NCI-H82 treated with DMSO at 0.1 percent for 48 hours (cell line): ENCODE data around the gene CPN2.

ENCODE experiments used
- DNase-seq: peaks from one replicate; lab custom pipeline; 2025; ENCODE audit not compliant: unreplicated experiment; lab: John Stamatoyannopoulos, UW

Gene CPN2

DNA sequence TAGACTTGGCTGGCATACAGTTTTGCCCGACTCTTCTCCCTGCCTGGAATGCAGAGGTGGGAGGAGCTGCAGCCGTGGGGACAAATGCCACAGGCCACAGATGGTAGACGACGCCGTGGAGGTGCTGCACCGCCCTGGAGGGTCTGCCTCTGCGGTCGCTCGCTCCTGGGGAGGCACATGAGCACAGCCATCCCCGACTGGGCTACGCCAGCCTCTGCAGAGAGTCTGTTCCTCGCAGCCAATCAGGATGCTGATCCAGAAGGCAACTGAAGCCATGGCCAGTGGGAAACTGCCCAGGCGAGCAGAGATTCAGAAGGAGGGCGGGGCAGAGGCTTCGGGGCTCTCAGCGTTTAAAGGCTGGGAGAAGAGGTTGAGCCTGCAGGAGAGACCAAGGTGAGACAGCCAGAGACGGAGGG, 30.3 kb upstream of the CPN2 start:
- DNase-seq = no peak

- DNase-seq = no peak
Observed at GRCh38 chr3:194380326-194380725, 29.2 kb upstream of the CPN2 start.

DNA sequence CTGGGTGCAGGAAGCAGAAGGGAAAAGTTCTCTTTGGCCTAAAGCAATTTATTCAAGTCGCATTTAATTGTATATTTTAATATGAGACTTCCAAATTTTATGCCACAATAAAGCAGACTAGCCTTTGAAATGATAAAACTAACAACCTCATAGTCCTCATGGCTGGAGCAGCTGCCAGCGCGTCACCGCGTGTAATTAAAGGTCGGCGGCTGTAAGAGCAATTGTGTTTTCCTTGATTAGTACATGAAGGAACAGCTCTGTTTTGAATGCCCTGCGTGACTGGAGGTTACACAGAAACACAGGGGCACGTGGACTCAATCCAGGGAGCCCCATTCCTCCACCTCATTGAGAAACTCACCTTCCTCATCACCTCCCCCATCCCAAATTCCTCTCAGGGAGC, 28.5 kb upstream of the CPN2 start:
- no peak for DNase-seq

GRCh38 chr3:194379231-194379630, 28.1 kb upstream of the CPN2 start:
- DNase-seq = no peak

GRCh38 chr3:194377708-194378107, 26.6 kb upstream of the CPN2 start:
- DNase-seq = no peak

DNA sequence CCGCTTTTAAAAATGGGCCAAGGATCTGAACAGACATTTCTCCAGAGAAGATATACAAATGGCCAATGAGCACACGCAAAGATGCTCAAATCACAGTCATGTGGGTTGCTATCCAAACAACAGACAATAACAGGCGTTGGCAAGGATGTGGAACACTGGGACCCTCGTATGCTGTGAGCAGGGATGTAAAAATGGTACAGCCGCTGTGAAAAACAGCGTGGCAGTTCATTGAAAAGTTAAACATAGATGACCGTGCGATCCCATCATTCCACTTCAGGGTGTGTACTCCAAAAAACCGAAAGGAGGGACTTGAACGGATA, 25.1 kb upstream of the CPN2 start:
- DNase-seq = no peak

DNA sequence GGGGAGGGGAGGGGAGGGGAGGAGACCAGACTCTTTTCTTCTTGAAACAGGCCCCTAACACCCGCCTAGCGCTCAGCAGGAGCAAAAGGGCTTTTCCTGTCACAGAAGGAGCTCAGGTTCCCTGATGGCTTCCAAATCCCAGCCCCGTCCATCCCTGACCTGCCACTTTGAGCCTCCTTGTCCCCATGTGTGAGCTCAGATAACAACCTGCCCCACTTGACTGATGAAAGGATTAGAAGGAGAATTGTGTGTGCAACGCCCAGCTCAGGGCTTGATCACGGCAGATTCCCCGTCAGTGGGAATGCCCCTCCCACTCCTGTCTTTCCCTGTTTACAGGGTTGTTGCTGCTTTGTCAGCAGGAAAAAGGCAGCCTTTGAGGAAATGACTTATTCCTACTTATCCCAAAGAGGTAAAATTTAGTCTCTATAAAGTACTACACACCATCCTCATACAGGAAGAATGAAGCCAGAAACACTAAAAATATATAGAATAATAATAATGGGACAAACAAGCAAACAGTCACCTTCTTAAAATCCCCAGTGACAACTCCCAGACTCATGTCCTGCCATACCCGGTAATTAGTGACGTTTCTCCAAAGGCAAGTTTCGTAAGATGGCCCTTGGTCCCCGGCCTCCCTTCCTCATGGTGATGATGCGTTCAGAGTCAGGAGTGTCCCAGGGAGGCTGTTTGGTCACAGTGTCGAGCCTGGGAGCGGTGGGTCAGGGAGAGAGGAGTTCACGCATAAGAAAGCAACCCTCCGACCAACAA, 24.5 kb upstream of the CPN2 start:
- DNase-seq = peak; percentile 85

DNA sequence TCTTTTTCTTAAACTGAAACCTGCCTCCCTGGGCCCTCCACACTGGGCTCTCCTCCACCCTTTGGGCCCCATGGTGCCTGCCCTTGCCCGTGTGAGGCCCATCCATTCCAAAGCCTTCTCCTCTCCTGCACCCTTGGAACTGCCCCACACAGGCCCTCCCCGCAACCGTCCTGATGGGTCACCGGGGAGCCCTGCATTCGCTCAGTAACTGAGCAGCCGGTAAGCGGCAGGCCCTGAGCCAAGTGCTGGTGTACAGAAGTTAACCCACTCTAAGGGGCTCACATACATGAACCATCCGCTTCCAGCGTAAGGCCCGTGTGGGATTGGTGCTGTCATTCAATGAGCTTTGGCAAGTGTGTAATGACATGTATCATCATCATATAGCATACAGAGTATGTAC, 23.8 kb upstream of the CPN2 start:
- no peak for DNase-seq

DNA sequence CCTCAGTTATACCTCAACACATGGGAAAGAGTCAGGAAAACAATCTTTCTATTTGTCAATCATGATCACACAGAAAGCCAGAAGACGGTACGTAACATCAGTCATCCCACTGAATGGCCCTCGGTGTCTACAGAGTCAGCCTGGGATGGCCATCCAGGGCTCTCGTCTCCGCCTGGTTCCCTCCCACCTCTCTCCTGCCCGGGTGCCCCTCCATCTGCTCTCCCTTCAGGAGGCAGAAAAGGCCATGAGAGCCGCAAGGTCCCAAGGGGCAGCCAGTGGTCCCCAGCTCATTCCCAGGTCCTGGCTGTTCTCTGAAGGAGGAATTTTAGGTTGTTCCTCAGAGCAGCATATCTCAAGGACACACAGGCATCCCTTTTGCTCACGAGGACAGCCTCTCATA, 22.8 kb upstream of the CPN2 start:
- no peak for DNase-seq

DNA sequence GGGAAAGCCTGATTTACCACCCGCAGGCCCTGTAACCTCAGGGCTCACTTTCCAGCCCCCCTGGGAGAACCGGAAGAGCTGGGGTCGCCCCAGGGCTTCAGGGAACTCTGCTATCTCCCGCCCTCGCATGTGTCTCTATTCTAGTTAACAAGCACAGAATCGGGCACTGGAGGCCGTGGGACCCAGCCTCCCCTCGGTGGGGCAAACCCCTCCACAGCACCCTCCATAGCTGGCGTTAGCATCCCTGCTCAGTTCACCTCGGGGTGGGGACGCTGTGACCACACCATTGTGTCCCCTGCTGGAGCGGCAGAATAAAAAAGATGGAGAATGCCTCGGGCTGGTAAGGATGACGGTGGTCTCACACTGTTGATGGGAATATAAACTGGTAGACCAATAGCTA, 21.9 kb upstream of the CPN2 start:
- no peak for DNase-seq

DNA sequence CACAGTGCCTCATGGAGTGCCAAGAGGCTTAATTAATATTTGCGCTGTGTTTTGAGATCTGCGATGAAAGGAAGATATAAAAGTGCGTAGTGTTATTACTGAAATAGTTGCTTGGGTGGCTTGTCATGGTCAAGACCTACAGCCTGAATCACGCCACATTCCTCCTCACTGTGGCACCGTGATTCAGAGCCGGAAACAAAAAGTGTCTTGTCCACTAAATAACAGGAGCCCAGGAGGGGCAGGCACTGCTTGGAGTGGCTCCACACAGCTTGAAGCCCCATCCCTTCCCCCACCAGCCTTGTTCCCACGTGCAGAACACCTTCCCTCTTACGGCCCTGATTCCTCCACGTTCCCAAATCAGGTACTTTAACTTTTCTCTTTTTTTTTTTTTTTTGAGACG, 19.6 kb upstream of the CPN2 start:
- no peak for DNase-seq

GRCh38 chr3:194369522-194370279, 18.6 kb upstream of the CPN2 start, which contains the start of gene LRRC15:
LRRC15 (minus strand) TSS chr3:194369743; CDS start chr3:194361043, 8,700 bp downstream.
- DNase-seq = no peak

DNA sequence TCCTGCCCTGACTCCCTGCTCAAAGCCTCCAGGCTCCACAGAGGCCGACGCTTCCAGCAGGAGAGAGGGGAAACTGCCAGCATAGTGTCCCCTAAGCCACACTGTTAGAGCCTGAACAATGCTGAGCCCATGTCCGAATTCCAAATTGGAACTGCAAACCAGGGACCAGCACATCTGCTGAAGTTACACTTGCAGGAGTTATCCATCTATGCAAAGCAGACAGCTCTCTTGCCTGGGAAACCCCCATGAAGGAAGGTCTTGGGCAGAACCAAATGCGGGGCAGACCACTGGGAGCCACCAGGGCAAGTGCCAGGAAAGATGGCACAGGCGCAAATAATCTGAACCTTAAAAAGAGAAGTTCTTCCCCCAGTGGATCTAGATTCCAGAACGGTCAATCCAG, 17.8 kb upstream of the CPN2 start:
- DNase-seq = no peak

DNA sequence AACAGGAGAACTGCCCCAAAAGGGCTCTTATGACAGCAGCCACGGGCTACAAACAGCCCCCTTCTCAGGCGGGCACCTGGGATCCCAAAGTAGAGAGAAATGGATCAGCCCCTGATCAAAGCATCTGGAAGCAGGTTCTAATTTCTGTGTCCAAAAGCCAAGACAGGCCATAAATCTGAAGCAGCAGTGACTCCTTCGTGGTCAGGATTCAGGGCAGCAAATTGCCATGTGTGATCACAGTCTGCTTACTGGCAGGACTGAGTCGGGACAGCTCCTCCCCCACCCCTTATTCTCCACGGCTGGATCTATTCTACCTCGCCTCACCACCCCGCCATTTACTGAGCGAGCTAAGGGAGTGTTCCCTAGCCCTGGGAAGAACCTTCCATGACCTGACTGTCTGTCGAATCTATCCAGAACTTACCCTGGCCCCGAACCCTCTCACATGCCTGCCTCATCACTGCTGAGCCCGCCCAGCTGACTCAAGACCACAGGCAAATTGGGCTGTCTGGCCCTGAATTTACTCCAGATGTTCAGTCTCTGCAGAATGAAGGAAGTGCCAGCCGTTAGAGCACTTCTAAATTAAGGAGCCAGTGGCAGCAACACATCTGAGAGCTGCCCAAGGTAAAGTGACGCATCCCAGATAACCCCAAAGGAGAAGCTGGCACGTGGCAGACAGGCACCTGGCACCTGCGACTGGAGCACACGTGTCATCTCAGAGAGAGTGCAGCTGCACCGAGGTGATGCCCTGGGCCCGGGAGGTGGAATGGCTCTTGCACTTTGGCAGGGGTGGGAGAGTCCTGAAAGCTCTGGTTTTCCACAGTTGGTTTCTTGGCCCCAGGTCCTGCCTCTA, 17.1 kb upstream of the CPN2 start:
- no peak for DNase-seq

DNA sequence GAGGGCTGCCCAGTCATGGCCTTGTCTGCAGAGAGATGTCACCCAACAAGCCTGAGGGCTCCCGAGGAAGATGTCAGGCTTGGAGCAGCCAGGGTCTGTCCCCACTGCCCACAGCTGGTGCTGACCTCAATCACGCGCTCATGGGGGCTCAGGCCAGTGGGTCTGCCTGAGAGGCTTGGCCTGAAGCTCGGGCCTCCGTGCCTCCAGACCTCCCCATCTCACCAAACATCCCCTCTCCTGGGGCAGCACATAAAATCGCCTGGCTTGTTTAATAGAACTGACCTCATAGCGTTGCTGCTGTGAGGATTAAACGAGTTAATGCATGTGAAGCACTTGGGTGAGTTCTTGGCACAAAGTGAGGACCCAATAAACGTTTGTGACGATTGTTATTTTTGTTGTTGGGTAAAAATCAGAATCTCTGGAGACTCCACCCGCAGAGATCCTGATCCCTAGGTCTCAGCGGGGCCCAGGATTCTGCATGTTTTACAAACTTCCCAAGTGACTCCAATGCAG, 14.9 kb upstream of the CPN2 start:
- no peak for DNase-seq

DNA sequence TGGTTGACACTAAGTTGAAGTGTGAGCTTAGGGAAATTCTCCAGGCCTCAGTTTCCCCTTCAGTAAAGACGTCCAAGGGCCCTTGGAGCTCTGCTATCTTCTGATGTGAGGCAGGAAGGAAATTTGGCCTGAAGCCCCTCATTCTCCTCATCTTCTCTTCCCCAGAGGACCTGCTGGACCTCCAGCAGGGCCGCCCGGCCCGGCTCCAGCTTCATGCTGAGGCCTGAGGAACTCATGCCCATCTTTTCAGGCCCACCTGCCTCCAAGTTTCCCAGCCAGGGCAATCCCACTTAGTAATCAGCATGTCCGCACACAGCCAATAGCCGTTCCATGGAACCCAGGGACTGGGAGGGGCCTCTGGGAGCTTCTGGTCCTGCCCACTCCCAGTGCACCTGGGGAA, 14.4 kb upstream of the CPN2 start:
- no peak for DNase-seq

DNA sequence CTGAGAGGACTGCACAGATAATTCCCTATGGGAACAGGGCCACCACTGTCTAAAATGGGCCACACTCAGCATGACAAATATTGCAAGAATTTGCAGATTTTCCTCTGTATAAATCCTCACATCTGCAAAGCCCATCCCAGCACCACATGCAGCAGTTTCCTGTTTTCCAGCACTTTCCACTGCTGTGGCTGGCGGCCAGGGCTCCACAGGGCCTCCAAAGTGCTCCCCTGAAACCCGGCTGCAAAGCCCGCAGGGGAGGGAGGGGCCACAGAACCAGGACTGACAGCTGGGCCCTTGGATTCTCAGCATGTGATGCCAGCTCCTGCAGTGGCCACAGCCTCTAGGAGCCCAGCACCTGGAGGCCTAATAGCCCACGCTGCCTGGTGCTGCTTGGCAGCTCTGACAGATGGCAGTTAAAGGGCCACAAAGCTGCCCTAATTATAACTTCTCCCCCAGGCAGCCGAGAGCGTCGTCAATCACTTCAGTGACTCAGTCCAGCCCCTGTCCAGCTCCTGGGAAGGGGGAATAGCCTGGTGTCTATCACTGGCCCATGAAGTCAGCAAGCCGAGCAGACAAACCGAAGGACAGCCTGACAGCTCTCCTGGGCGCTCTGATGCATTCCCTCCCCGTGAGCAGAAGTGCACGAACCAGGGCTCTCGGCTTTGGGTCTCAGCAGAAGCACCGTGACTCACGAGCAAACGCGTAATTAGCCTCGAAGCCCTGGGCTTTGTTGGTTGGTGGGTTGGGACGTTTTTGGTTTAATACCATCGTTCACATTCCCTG, 13.7 kb upstream of the CPN2 start:
- no peak for DNase-seq

- no peak for DNase-seq
Observed at GRCh38 chr3:194364314-194364651, 13.2 kb upstream of the CPN2 start.

GRCh38 chr3:194360568-194360967, 9.4 kb upstream of the CPN2 start:
- DNase-seq = no peak

DNA sequence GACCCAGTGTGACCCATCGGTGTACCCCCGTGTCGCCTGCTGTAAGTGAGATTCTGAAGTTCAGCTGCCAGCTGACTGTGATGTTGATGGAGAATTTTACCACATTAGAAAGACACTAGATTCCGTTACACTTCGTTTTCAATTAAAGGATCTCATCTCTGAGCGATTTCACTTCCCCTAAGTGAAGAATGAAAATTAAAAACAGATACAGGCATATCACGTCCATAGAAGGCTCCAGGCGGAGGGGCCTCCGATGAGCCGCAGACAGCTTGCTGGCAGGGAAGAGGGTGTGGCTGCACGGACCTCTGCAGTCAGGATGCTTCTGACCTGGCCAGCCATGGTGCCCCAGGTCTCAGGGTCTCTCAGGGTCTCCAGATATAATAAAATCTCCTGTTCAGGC, 6.6 kb upstream of the CPN2 start:
- DNase-seq = no peak

DNA sequence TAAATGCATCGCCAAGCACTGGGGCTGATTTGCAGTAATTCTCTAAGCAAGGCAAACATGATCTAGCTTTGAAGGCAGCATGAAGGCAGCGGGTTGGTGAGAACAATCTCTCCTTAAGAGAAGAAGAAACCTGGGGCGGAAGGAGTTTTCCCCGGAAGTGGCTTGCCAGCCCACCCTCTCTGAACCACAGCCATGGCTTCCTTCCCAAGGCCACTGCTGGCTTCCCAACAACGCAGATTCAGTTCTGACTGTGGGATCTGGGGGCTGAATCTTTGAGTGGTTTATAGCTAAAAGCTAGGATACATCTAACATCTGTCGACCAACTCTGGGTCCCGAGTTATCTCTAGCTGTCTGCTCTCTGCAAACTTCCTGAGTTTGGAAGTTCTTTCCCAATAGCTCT, 4.3 kb upstream of the CPN2 start:
- no peak for DNase-seq
